ENCODE measurements around the gene CRYBG1. TPM values are rescaled to one million over a fixed set of nuclear protein-coding genes. Genes with fewer than 3 reads are reported as not detected.

Gene CRYBG1
- polyA plus RNA-seq, 1 donor from 2014 or later: 0.73 TPM

- no peaks in the 10 kb centered on the region for H3K27me3 ChIP-seq (ENCODE audit: insufficient read depth, low read depth, low read length)
- H3K36me3 ChIP-seq (ENCODE audit: insufficient read depth, low read length): no peaks in the 10 kb centered on the region
- no peak overlapping the region for H3K4me3 ChIP-seq (ENCODE audit: low read length)
- no peaks in the 10 kb centered on the region for H3F3A ChIP-seq (ENCODE audit: insufficient read depth, low read length, poor library complexity, severe bottlenecking)
- no peak overlapping the region for H3K27ac ChIP-seq (ENCODE audit: low read length)
- no peaks in the 10 kb centered on the region for H3K9me3 ChIP-seq (ENCODE audit: low read length)
- TF ChIP-seq REST (IDR thresholded peaks at IDR 0.05; ENCODE audit: borderline replicate concordance) (no peak), TAF1 (IDR thresholded peaks at IDR 0.05; ENCODE audit: low read depth) (no peak), SMC3 (conservative IDR thresholded peaks at IDR 0.05; ENCODE audit: poor library complexity) (no peak), EZH2 (IDR thresholded peaks at IDR 0.05; ENCODE audit: borderline replicate concordance, insufficient read depth, low read length, poor library complexity, severe bottlenecking) (no peak), CTCF (IDR thresholded peaks at IDR 0.05; ENCODE audit: poor library complexity, severe bottlenecking) (no peak), MXI1 (conservative IDR thresholded peaks at IDR 0.05; ENCODE audit: poor library complexity, severe bottlenecking) (no peak), EP300 (conservative IDR thresholded peaks at IDR 0.05; ENCODE audit: poor library complexity, severe bottlenecking) (no peak), POLR2AphosphoS5 (IDR thresholded peaks at IDR 0.05) (no peak), RAD21 (conservative IDR thresholded peaks at IDR 0.05) (no peak)
- H3K9me2 ChIP-seq (ENCODE audit: insufficient read depth, low read length): no peaks in the 10 kb centered on the region
- H3K79me2 ChIP-seq (replicated peaks; ENCODE audit: insufficient read depth, low read length): no peaks in the 10 kb centered on the region
- no peaks in the 10 kb centered on the region for H4K20me1 ChIP-seq (ENCODE audit: insufficient read depth)
- no peak overlapping the region for H2AFZ ChIP-seq (ENCODE audit: low read depth, low read length)
- H3K4me2 ChIP-seq (ENCODE audit: low read length): no peak overlapping the region
- H3K9ac ChIP-seq (ENCODE audit: low read length): no peak overlapping the region
Measured at GRCh38 chr6:106370639-106371038, 10.1 kb downstream of the CRYBG1 start.

- H3K36me3 ChIP-seq (ENCODE audit: insufficient read depth, low read length): no peaks in the 10 kb centered on the region
- no peak overlapping the region for H3K27ac ChIP-seq (ENCODE audit: low read length)
- H2AFZ ChIP-seq (ENCODE audit: low read depth, low read length): no peak overlapping the region
- no peaks in the 10 kb centered on the region for H3K9me2 ChIP-seq (ENCODE audit: insufficient read depth, low read length)
- no peaks in the 10 kb centered on the region for H3K79me2 ChIP-seq (replicated peaks; ENCODE audit: insufficient read depth, low read length)
- no peak overlapping the region for H3K4me3 ChIP-seq (ENCODE audit: low read length)
- H3K27me3 ChIP-seq (ENCODE audit: insufficient read depth, low read depth, low read length): no peaks in the 10 kb centered on the region
- H3K9ac ChIP-seq (ENCODE audit: low read length): no peak overlapping the region
- no peaks in the 10 kb centered on the region for H3F3A ChIP-seq (ENCODE audit: insufficient read depth, low read length, poor library complexity, severe bottlenecking)
- TF ChIP-seq EZH2 (IDR thresholded peaks at IDR 0.05; ENCODE audit: borderline replicate concordance, insufficient read depth, low read length, poor library complexity, severe bottlenecking) (no peak), RAD21 (conservative IDR thresholded peaks at IDR 0.05) (no peak), EP300 (conservative IDR thresholded peaks at IDR 0.05; ENCODE audit: poor library complexity, severe bottlenecking) (no peak), POLR2AphosphoS5 (IDR thresholded peaks at IDR 0.05) (no peak), TAF1 (IDR thresholded peaks at IDR 0.05; ENCODE audit: low read depth) (no peak), SMC3 (conservative IDR thresholded peaks at IDR 0.05; ENCODE audit: poor library complexity) (no peak), MXI1 (conservative IDR thresholded peaks at IDR 0.05; ENCODE audit: poor library complexity, severe bottlenecking) (no peak), CTCF (IDR thresholded peaks at IDR 0.05; ENCODE audit: poor library complexity, severe bottlenecking) (no peak), REST (IDR thresholded peaks at IDR 0.05; ENCODE audit: borderline replicate concordance) (no peak)
- H4K20me1 ChIP-seq (ENCODE audit: insufficient read depth): no peaks in the 10 kb centered on the region
- no peaks in the 10 kb centered on the region for H3K9me3 ChIP-seq (ENCODE audit: low read length)
- no peak overlapping the region for H3K4me2 ChIP-seq (ENCODE audit: low read length)
Measured at GRCh38 chr6:106372838-106373501, 12.5 kb downstream of the CRYBG1 start.
